A549 treated with AZD9567 at 1 μM for 4 hours (cell line): ENCODE measurements around the gene FAXC. TPM values are rescaled to one million over a fixed set of nuclear protein-coding genes. Genes with fewer than 3 reads are reported as not detected.

Experiments
- total RNA-seq: library from RNA; stranded (reverse); fragments of 200-300 nt; extraction: Qiagen RNA extraction; gene quantifications from 5 replicates; pipeline ENCODE4 v1.2.3, GENCODE V29; 2022; ENCODE audit not compliant: insufficient read depth

Gene FAXC
- total RNA-seq: 4.6 to 5.9 TPM (median 5.5 TPM) in 5 replicates

GRCh38 chr6:99349171-99350141, at the start of gene FAXC:
Gene FAXC, minus strand, starts transcription at chr6:99349674. Its CDS starts 302 bp downstream, at chr6:99349372.

GRCh38 chr6:99393698-99394531, 44.4 kb upstream of the FAXC start, which contains the start of gene COQ3:
Gene COQ3, minus strand, starts transcription at chr6:99394195. Its CDS starts 16 bp downstream, at chr6:99394179.

Other genes starting within 250 kb of the FAXC start
- 10.0 to 10.8 TPM (median 10.6 TPM) in 5 replicates for gene COQ3, start 44.5 kb upstream of the FAXC start, total RNA-seq
- 21.8 to 31.7 TPM (median 31.0 TPM) in 5 replicates for gene PNISR, start 75.6 kb upstream of the FAXC start, total RNA-seq
- 5.0 to 9.0 TPM (median 6.4 TPM) in 5 replicates for gene USP45, start 165.7 kb upstream of the FAXC start, total RNA-seq
- gene CCNC, start 219.0 kb upstream of the FAXC start, total RNA-seq: 27.4 to 47.9 TPM (median 29.7 TPM) in 5 replicates